GM21619 (cell line): Measurements from ENCODE around the gene AVPR1A.

Source experiments
- ATAC-seq: cut with Tn5 transposase; IDR thresholded peaks from one replicate; pipeline ENCODE4 v1.9.1; 2021; ENCODE audit not compliant: unreplicated experiment

The AVPR1A gene

GRCh38 chr12:63095369-63095980, 55.5 kb downstream of the AVPR1A start:
- no peak for ATAC-seq

GRCh38 chr12:63093711-63094110, 57.3 kb downstream of the AVPR1A start:
- ATAC-seq: no peak

- ATAC-seq: no peak
Observed at GRCh38 chr12:63093084-63093483, 57.9 kb downstream of the AVPR1A start.
